HG02970 (cell line): Measurements from ENCODE around the gene SLC66A2.
A peak's percentile ranks its signal among the peaks of the same experiment; 100 is the strongest.
"Not testable (repeated sequence)": the region's sequence is repeated elsewhere in the genome, so short reads cannot be mapped to it uniquely, and the experiment has no call there.

ENCODE experiments used
- ATAC-seq: cut with Tn5 transposase; IDR thresholded peaks from one replicate; pipeline ENCODE4 v1.9.1; 2021; ENCODE audit warnings: mild to moderate bottlenecking, moderate library complexity, moderate number of reproducible peaks; ENCODE audit not compliant: unreplicated experiment, low FRiP score

SLC66A2 gene

DNA sequence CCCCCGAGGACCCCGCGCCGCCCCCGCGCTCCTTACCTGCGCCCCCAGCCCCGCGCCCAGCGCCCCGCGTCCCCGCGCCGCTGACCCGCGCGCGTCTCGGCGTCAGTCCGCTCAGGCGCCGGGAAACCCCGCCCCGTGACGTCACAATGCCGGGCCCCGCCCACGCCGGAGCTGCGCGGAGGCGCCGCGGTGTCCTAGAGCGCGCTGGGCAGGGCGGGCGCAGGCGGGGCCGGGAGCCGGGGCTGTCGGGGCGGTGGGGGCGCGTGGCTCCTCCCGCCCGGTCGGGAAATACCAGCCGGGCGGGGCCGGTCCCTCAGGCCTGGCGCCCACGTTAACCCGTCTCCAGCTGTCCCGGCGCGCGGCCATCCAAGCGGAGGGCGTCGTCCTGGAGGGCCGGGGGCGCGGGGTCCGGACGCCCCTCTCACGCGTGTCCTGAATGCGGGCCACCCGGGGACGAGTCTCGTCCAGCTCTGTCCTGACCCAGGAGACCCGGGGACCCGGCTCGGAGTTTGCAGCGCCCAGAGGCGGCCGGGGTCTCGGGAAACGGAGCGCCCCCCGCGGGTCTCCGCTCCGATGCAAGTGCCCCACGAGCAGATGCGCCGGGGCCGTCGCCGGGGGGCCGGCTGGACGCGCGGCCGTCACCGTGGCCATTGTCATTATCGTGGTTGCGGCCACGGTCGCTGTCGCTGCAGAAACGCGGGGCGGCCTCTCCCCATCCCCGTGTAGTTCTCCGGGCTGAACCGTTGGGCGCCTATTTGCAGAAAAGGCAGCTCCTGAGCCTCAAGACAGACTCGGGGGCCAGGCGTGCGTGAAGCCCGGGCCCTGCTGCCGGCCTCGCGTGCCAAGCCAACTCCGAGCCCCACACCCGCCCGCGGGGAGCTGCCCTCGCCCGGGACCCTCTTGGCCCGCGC, at the start of gene SLC66A2:
TSS of gene SLC66A2 (minus strand) at position 109 of the 911 bp plus-strand sequence. CDS start 727 bp downstream, outside the sequence.
- peak; percentile 89 for ATAC-seq

DNA sequence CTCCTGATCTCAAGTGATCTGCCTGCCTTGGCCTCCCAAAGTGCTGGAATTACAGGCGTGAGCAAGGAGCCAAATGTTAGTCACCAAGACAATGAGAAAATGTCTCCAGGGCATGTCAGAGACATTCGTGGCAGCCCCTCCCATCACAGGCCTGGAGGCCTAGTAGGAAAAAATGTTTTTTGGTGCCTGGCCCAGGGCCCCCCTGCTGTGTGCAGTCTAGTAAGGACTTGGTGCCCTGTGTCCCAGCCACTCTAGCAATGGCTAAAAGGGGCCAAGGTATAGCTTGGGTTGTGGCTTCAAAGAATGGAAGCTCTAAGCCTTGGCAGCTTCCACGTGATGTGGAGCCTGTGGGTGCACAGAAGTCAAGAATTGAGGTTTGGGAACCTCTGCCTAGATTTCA, 49.4 kb upstream of the SLC66A2 start:
- ATAC-seq = no peak

DNA sequence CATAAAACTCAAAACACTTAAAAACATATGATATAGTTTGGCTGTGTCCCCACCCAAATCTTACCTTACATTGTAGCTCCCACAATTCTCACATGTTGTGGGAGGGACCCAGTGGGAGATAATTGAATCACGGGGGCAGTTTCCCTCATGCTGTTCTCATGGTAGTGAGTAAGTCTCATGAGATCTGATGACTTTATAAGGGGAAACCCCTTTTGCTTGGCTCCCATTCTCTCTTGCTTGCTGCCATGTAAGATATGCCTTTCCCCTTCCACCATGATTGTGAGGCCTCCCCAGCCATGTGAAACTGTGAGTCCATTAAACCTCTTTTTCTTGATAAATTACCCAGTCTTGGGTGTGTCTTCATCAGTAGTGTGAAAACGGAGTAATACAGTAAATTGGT, 48.2 kb upstream of the SLC66A2 start:
- ATAC-seq = not testable (repeated sequence)

DNA sequence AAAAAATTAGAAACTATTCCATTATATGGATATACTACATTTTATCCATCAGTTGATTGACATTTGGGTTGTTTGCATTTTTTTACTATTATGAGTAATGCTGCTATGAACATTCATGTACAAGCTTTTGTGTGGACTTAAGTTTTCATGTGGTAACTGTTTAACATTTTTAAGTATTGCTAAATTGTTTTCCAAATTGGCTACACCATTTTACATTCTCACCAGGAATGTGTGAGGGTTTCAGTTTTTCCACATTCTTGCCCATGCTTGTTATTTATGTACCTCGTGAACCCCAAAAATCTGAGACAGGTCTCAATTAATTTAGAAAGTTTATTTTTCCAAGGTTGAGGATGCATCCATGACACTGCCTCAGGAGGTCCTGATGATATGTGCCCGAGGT, 40.0 kb upstream of the SLC66A2 start:
- no peak for ATAC-seq

DNA sequence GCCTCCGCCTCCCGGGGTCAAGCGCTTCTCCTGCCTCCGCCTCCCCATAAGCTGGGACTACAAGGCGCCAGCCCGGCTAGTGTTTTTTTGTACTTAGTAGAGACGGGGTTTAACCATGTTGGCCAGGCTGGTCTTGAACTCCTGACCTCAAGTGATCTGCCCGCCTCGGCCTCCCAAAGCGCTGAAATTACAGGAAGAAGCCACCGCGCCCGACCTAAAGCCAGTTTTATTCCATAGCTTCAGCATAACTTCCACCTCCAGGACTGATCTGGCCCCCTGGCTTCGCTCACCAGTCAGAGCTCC, 37.7 kb upstream of the SLC66A2 start:
- ATAC-seq = no peak

DNA sequence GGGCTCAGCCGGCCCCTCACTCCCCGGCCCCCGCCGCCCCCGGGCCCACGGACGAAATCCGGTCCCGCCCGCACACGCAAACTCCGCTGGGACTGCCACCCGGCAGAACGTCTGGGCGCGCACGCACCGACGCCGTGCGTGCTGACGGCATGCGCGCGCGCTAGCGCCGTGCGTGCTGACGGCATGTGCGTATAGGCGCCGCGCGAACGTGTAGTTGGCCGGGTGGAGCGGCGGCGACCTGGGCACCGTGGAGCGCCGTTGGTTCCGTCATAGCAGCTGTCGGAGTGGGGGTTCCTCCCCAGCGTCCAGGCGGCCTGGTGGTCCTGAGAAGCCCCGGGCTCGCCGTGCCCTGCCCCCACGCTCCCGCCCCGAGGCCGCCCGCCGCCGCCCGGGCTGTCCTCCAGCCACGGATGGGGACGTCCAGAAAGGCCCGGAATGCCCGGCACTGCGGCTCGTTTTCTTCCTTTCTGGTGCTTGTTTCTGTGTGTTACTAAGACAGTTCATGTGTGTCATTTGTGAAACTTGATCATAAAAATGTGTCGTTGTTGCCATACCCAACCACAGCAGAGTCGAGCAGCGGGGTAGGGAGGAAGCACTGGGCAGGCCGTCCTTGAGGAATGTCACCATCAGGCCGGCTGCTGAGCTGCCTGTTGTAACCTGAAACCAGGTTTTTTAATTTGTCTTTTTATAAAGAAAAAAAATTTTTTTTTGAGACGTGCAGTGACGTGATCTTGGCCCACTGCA, 37.2 kb upstream of the SLC66A2 start, which contains the start of gene TXNL4A:
TSS of gene TXNL4A (minus strand) at position 113 of the 744 bp plus-strand sequence. CDS start 171 bp downstream, outside the sequence.
- ATAC-seq = peak; percentile 92

DNA sequence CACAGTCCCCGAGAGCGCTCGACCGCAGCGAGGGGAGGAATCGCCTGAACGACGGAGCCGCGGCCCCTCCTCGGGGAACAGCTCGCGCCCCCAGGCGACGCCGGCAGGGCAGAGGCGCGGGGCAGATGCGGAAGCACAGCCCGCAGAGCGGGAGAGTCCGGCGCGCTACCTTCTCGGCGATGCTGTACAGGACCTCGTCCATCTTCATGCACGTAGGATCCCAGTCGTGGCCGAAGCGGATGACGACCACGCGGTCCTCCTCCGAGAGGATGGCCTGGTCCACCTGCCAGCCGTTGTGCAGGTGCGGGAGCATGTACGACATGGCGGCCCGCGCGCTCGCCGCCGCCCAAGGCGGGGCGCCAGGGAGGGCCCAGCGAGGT, 36.6 kb upstream of the SLC66A2 start:
- ATAC-seq = peak; percentile 51

DNA sequence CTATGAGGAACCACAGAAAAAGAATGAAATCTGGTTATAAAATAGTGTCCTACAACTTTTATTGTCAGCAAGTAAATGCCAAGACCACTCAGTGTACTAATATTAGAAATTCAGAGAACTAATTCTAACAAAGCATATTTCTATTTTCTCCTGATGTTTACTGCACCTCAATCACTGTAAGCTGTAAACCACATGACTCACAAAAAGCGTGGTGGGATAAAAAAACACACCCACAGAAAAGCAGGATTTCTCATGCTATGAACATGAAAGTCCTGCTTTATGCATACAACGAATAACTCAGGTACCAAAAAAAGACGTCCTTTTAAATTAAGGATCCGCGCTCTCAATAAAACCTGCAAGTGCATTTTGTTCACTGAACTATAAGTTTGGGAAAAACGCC, 36.1 kb upstream of the SLC66A2 start:
- no peak for ATAC-seq

DNA sequence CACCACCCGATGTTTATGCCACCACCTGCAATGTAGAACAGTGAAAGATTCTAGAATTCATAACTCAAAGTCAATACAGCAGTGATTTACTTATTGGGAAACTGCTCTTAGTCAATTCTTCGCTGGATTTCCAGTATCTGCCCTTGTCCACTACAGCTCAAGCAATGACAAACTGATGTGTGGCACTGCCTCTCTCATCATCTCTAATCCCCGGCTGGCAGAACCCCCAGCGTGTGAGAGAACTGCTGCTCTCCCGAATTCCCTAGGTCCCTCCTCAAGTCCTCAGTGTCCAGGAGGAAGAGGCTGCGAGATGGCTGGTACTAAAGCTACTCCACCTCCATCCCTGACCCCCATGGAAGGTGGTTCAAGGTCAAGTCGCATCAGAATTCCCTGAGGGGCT, 35.3 kb upstream of the SLC66A2 start:
- ATAC-seq = no peak

DNA sequence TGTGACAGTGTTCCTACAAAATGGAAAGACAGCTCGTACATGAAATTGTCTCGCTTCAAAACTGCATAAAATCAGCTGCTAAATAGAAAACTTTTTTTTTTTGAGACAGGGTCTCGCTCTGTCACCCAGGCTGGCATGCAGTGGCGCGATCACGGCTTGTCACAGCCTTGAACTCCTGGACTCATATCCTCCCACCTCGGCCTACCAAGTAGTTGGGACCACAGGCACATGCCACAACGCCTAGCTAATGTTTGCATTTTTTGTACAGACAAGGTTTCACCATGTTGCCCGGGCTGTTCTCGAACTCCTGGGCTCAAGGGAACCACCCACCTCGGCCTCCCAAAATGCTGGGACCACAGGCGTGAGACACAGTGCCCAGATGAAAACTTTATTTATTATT, 33.7 kb upstream of the SLC66A2 start:
- ATAC-seq = no peak

DNA sequence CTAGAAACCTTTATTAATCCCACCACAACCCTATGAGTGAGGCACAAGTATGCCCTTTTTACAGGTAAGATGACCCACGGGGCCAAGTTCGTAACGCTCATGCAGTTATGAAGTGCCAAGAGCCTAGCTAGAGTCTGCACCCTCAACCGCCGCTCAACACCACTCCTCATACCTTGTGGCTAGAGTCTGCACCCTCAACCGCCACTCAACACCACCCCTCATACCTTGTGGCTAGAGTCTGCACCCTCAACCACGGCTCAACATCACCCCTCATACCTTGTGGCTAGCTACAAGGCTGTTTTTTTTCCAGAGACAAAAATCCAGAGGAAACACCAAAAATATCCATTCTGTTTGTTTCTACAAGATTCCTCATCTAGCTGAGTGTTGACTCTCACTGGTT, 32.3 kb upstream of the SLC66A2 start:
- no peak for ATAC-seq

DNA sequence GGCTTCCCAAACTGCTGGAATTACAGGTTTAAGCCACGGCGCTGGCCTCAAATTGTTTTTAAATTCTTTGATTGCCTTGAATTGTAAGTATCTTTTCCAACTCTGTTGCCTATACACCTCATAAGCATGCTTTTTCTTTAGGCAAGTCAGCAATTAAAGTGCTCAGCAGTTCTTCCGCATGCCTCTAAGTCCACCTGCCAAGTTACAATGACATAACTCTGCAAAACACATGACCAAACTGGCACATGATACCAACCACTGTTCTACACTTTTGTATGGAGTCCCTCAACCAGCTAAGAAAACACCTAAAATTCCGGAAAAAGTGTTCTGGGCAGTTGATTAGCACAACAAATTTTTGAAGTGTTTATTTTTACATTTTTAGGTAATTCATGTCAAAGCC, 31.8 kb upstream of the SLC66A2 start:
- no peak for ATAC-seq

DNA sequence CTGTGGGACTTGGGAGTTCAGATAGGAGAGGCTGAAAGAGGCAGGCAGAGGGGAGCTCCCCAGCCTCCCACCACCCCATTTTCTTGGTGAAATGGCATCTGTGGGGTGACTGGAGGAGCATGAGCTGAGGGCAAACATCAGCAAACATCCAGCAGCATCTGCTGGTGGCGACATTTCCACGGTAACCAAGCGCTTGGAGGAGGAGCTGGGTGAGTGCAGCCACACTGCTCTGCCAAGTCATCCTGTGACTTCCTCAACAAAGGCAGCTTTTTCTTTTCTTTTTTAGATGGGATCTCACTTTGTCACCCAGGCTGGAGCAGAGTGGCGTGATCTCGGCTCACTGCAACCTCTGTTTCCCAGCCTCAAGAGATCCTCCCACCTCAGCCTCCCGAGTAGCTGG, 31.3 kb upstream of the SLC66A2 start:
- no peak for ATAC-seq

DNA sequence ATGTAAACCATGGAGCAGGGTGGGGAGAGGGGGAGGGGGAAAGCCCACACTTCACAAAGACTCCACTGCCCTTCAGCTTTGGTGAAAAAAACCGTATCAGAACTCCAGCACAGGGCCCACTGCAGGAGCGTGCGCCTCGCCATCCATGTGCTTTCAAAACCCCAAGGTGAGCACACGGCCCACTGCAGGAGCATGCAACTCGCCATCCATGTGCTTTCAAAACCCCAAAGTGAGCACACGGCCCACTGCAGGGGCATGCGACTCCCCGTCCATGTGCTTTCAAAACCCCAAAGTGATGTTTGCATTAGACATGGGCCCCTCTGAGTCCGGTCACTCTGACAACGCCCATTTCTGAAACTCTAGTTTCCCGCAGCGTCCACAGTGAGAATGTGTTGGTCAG, 29.1 kb upstream of the SLC66A2 start:
- no peak for ATAC-seq

DNA sequence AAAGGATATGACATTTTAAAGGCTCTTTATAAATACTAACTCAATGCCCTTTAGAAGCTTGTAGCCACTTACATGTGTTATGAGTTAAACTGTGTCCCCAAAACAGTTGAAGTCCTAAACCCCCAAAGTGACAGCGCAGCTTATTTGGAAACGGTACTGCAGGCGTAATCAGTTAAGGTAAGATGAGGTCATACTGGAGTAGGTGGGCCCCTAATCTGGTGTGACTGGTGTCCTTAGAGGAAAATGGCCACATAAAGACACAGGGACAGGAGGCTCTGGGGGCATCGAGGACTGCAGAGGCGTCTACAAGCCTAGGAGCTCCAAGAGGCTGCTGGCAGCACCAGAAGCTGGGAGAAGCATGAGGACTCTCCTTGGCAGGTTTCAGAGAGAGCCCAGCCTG, 28.4 kb upstream of the SLC66A2 start:
- no peak for ATAC-seq

DNA sequence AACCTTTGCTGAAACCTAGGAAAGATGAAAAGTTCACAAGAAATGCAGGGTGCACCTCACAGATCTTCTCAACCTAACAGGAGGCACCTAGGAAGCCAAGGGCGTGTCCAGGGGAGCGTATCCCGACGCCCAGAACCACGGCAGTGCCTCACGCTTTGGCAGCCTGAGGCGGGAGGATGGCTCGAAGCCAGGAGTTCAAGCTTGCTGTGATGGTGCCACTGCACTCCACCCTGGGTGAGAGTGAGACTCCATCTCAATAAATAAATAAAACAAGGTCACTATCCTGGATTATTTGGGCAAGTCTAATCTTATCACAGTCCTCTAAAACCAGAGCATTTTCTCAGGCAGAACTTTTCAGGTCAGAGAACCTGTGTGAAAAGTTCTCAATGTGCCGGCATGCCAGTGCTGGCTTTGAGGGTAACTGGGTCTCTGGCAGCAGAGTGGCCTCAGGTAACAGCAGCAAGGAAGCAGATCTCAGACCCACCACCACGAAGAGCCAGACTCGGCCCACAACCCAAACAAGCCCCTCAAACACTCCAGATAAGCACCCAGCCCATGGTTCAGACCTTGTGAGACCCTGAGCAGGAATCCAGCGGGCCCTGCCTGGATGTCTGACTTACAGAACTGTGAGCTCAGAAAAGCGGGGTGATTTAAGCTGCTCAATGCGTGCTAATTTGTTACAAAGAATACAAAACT, 24.7 kb upstream of the SLC66A2 start:
- no peak for ATAC-seq

DNA sequence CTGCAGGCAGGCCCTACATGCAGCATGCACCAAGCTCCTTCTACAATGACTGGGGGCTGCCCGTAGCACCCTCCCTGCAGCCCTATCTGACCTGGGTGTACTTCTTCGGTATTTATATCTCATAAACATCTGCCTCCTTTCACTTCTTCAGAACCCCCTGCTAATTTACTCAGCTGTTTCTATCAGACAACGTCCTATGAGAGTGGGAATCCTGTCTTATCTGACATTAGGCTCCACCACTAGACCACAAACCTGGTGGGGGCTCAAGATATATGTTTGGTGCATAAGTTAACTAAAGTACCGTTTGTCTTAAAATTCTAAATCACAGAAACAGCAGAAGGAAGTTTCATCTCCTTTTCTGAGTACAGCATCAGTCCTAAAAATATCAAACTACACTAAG, 23.6 kb upstream of the SLC66A2 start:
- ATAC-seq = no peak

DNA sequence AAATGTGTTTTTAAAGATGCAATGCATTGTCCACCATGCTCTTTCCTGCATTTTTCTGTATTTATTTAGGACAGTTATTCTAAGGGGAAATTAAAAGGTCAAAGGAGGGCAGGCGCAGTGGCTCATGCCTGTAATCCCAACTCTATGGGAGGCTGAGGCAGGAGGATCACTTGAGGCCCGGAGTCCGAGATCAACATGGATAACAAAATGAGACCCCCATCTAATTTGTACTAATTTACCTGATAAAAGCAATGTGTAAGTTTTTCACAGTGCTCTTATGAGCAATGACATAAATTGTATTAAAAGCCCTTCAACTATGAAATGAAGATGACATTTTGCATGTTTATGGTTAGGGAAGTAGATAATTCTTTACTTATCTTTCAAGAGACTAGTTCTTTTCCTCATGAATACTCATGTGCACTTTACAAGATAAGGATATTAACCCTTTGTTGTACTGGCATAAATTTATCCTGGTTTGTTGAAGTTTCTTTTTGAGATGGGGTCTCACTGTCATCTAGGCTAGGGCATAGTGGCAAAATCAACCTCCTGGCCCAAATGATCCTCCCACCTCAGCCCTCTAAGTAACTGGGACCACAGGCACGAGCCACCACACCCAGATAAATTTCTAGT, 22.7 kb upstream of the SLC66A2 start:
- ATAC-seq = no peak

DNA sequence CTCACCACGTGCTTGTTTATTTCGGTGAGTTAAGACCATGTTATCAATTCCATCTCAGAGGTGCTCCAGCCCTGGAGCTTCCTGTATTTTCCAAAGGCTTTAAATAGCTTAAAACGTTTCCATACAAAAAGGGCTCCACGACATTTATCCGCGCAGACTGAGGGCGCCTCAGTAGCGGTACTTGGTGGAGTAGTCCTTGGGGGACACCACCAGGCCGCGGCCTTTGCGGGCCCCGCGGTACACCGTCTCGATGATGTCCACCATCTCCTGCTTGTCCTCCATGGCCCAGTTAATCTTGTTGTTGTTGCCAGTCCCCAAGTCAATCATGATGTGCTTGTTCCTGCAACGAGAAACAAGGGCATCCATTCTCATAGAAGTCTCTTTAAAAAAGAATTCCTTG, 22.1 kb upstream of the SLC66A2 start:
- ATAC-seq = no peak

DNA sequence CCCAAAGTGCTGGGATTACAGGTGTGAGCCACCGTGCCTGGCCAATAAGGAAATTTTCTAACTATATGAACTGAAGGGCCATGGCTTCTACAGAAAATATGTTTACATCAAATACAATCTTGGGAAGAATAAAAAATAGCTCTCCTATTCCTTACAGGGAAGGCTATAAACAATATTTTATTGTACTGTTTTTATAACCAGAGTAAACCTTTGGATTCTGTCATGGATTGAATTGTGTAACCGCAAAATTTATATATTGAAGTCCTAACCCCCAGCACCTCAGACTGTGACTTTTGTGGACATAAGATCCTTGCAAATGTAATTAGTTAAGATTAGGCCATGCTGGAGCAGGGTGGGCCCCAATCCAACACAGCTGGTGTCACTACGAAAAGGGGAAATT, 21.3 kb upstream of the SLC66A2 start:
- ATAC-seq = no peak

DNA sequence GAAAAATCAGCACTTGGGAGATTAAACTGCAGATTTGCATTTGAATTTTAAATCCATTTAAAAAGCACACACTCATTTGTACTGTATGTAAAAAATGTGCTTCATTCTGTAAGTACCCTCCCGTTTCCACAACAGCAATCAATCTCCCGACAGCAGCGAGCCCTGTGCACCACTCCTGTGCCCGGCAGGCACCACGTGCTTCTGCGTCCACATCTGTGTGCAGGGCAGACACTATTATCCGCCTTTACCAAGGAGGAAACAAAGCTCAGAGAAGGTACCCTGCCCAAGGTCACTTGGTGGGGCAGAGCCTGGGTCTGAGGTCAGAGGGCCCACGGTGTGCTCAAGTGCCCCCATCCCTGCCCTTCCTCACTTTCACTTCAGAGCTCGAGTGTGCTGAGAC, 20.5 kb upstream of the SLC66A2 start:
- ATAC-seq = no peak
